Measurements from ENCODE around the gene MSH3.

GRCh38 chr5:80722916-80723315 is 68.5 kb downstream of the MSH3 start:
- no peak for TF ChIP-seq GATA2 (IDR thresholded peaks at IDR 0.05; ENCODE audit: low read depth, low read length)
- no peak for TF ChIP-seq GATA3 (IDR thresholded peaks at IDR 0.05; ENCODE audit: low read depth, low read length)
